DND-41 (cell line): ENCODE measurements around the gene RHOA.

Source experiments
- ATAC-seq: fragments of 200-7000 bp; cut with Tn5 transposase; 3 replicates; pipeline ENCODE4 v1.9.1; 2021; ENCODE audit warnings: low read depth; ENCODE audit not compliant: insufficient read depth
- DNase-seq: peaks from one replicate; pipeline ENCODE4 v3.0.0-alpha.2; 2020
- H2AFZ ChIP-seq: 2 replicates; pipeline ENCODE4 v1.6.0; 2012; ENCODE audit warnings: low read depth, low read length
- H3K27ac ChIP-seq: 2 replicates; pipeline ENCODE4 v1.5.1; 2012; ENCODE audit warnings: low read length, inconsistent platforms
- H3K27me3 ChIP-seq: fragments of 200-600 bp; sonication (generic); 2 replicates; pipeline ENCODE4 v1.6.0; 2012; ENCODE audit warnings: low read length, mild to moderate bottlenecking, inconsistent platforms; ENCODE audit not compliant: insufficient read depth, poor library complexity
- H3K36me3 ChIP-seq: 2 replicates; pipeline ENCODE4 v1.5.1; 2012; ENCODE audit warnings: low read length, inconsistent platforms; ENCODE audit not compliant: insufficient read depth
- H3K4me1 ChIP-seq: 2 replicates; pipeline ENCODE4 v1.5.1; 2012; ENCODE audit warnings: mild to moderate bottlenecking, low read length; ENCODE audit not compliant: insufficient read depth
- H3K4me2 ChIP-seq: 2 replicates; pipeline ENCODE4 v1.6.0; 2012; ENCODE audit warnings: mild to moderate bottlenecking, moderate library complexity, low read length, inconsistent platforms; ENCODE audit not compliant: insufficient read depth
- H3K4me3 ChIP-seq, 2 experiments: fragments of 200-600 bp in 1 of 2; shearing (Covaris generic) in 1 of 2; 2 replicates each; pipeline ENCODE4 v1.5.1; 2012 to 2016; ENCODE audit warnings: inconsistent platforms in 2 of 2, low read length in 2 of 2, mild to moderate bottlenecking in 2 of 2, low read depth in 1 of 2, moderate library complexity in 1 of 2
- H3K79me2 ChIP-seq: 2 replicates; pipeline ENCODE4 v1.6.0; 2012; ENCODE audit warnings: low read length, inconsistent platforms; ENCODE audit not compliant: insufficient read depth
- H3K9ac ChIP-seq: 2 replicates; pipeline ENCODE4 v1.6.0; 2012; ENCODE audit warnings: low read depth, mild to moderate bottlenecking, inconsistent platforms, low read length, moderate library complexity
- H3K9me3 ChIP-seq: 2 replicates; pipeline ENCODE4 v1.5.1; 2012; ENCODE audit warnings: low read length, moderate library complexity, mild to moderate bottlenecking, inconsistent platforms; ENCODE audit not compliant: insufficient read depth, severe bottlenecking
- H4K20me1 ChIP-seq: 2 replicates; pipeline ENCODE4 v1.6.0; 2012; ENCODE audit warnings: low read length; ENCODE audit not compliant: insufficient read depth
- EZH2 ChIP-seq: IDR thresholded peaks from 3 replicates; pipeline ENCODE4 v1.6.1; 2012; ENCODE audit warnings: borderline replicate concordance, low read depth, mild to moderate bottlenecking, moderate library complexity, low read length, inconsistent platforms; ENCODE audit not compliant: severe bottlenecking
- TF ChIP-seq, protein P1 (sequence below): IDR thresholded peaks from 2 replicates; pipeline ENCODE4 v1.5.1; 2012; ENCODE audit warnings: borderline replicate concordance, low read length, moderate library complexity, mild to moderate bottlenecking; ENCODE audit not compliant: poor library complexity, severe bottlenecking; ENCODE audit errors: extremely low read depth

The RHOA gene

DNA sequence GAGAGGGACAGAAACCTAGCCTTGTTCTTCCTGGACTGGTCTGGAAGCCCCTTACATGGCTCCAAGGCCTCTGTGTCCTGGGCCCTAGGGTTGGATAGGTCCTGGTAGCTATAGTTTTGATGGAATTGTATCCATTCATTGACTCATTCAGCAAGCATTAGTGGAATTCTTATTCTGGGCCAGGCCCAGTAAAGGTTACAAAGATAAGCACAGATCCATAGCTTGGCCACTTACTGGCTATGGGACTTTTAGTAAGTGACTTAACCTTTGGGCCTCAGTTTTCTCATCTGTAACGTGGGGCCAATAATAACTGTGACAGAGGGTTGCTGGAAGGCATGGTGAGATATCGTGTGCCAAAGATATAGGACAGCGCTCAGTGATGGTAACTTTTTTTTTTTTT is 44.7 kb upstream of the RHOA start:
- no peak for ATAC-seq
- Histone ChIP-seq H3K9me3 (no peaks in the 10 kb centered on the region), H4K20me1 (no peaks in the 10 kb centered on the region), H3K4me2 (no peak overlapping the region), H3K4me1 (no peaks in the 10 kb centered on the region), H2AFZ (no peak overlapping the region), H3K27ac (no peak overlapping the region), H3K9ac (no peak overlapping the region), H3K4me3 (no peak overlapping the region), H3K36me3 (no peaks in the 10 kb centered on the region), H3K27me3 (no peaks in the 10 kb centered on the region), H3K79me2 (no peaks in the 10 kb centered on the region)
- TF ChIP-seq EZH2, result no peak
- TF ChIP-seq, protein P1, sequence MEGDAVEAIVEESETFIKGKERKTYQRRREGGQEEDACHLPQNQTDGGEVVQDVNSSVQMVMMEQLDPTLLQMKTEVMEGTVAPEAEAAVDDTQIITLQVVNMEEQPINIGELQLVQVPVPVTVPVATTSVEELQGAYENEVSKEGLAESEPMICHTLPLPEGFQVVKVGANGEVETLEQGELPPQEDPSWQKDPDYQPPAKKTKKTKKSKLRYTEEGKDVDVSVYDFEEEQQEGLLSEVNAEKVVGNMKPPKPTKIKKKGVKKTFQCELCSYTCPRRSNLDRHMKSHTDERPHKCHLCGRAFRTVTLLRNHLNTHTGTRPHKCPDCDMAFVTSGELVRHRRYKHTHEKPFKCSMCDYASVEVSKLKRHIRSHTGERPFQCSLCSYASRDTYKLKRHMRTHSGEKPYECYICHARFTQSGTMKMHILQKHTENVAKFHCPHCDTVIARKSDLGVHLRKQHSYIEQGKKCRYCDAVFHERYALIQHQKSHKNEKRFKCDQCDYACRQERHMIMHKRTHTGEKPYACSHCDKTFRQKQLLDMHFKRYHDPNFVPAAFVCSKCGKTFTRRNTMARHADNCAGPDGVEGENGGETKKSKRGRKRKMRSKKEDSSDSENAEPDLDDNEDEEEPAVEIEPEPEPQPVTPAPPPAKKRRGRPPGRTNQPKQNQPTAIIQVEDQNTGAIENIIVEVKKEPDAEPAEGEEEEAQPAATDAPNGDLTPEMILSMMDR, result no peak
- no peak for DNase-seq

DNA sequence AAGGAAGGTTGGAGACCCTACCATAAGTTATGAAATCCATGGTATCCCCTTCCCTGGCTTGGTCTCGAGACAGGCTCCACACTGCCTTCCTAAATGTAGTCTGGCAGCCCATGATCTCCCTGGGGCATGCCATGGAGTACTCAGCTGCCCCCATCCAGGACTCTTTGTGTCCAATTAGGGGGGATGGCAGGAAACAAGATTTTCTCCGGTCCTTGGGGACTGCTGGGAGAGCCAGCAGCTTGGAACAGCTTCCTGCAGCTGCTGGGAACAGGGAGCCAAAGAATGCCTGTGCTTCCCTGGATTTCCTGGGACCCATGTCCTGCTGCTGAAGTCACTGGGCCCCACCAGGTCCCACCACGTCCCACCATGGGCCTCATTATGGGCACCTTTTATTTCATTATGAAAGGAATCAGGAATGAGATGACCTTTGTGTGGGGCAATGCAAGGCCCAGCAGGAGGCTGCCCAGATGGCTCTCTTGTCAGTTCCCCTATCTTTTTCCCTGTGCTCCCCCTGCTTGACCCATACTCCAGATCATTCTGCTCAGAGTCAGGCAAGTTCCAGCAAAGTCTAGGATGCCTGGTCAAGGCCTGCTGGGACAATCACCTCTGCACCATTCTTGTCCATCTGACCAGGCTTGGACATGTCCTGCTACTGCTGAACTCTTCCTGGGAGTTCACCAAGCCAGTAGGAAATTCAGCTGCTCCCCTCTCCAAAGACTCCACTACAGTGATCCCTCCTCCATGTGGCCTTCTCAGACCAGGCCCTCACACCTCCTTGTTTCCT is 43.3 kb upstream of the RHOA start:
- ATAC-seq, result no peak
- Histone ChIP-seq H3K9me3 (no peaks in the 10 kb centered on the region), H2AFZ (no peak overlapping the region), H4K20me1 (no peaks in the 10 kb centered on the region), H3K9ac (no peak overlapping the region), H3K36me3 (no peaks in the 10 kb centered on the region), H3K4me2 (no peak overlapping the region), H3K4me1 (no peaks in the 10 kb centered on the region), H3K4me3 (no peak overlapping the region), H3K27ac (no peak overlapping the region), H3K27me3 (no peaks in the 10 kb centered on the region), H3K79me2 (no peaks in the 10 kb centered on the region)
- DNase-seq, result no peak
- TF ChIP-seq, protein P1, result no peak
- no peak for TF ChIP-seq EZH2

DNA sequence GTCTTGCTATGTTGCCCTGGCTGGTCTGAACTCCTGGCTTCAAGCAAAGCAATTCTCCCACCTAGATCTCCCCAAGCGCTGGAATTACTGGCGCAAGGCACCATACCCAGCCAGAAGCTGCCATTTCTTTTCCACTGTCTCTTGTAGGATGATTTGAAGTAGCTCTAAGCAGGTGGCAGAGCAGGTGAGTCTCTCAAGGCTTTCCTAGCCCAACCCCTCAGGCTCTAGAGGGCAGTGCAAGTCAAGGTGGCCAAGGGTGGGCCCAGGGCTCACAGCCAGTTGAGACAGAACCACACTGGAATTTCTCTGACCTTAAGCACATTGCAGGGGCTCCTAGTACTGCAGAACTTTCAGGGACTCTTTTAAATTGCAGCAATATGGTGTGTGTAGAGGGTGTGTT is 42.7 kb upstream of the RHOA start:
- Histone ChIP-seq H3K4me2 (no peak overlapping the region), H3K9me3 (no peaks in the 10 kb centered on the region), H3K79me2 (no peaks in the 10 kb centered on the region), H2AFZ (no peak overlapping the region), H4K20me1 (no peaks in the 10 kb centered on the region), H3K27me3 (no peaks in the 10 kb centered on the region), H3K4me1 (no peaks in the 10 kb centered on the region), H3K4me3 (no peak overlapping the region), H3K27ac (no peak overlapping the region), H3K9ac (no peak overlapping the region), H3K36me3 (no peaks in the 10 kb centered on the region)
- ATAC-seq, result no peak
- no peak for DNase-seq
- no peak for TF ChIP-seq EZH2
- TF ChIP-seq, protein P1, result peak; percentile 8

DNA sequence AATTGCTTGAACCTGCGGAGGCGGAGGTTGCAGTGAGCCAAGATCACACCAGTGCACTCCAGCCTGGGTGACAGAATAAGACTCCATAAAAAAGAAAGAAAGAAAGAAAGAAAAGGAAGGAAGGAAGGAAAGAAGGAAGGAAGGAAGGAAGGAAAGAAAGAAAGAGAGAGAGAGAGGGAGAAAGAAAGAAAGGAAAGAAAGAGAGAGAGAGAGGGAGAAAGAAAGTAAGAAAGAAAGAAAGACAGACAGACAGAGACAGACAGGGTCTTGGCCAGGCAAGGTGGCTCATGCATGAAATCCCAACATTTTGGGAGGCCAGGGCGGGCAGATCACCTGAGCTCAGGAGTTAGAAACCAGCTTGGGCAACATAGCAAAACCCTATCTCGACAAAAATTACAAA is 41.8 kb upstream of the RHOA start:
- no peaks in the 10 kb centered on the region for H4K20me1 ChIP-seq
- no peak for ATAC-seq
- no peak overlapping the region for H3K4me2 ChIP-seq
- no peaks in the 10 kb centered on the region for H3K9me3 ChIP-seq
- TF ChIP-seq, protein P1, result no peak
- no peak for TF ChIP-seq EZH2
- H3K9ac ChIP-seq, result no peak overlapping the region
- peaks cover 7% of the 10 kb centered on the region for H3K4me1 ChIP-seq
- H3K36me3 ChIP-seq, result no peaks in the 10 kb centered on the region
- H3K79me2 ChIP-seq, result no peaks in the 10 kb centered on the region
- H3K27me3 ChIP-seq, result no peaks in the 10 kb centered on the region
- DNase-seq, result no peak
- no peak overlapping the region for H2AFZ ChIP-seq
- no peak overlapping the region for H3K27ac ChIP-seq
- no peak overlapping the region for H3K4me3 ChIP-seq
